HG03565 (cell line): ENCODE data around the gene DRD3.

Source experiments
- ATAC-seq: cut with Tn5 transposase; IDR thresholded peaks from one replicate; pipeline ENCODE4 v1.9.1; 2021; ENCODE audit warnings: mild to moderate bottlenecking, moderate library complexity; ENCODE audit not compliant: unreplicated experiment

Gene DRD3

GRCh38 chr3:114079761-114080160, 99.1 kb downstream of the DRD3 start:
- no peak for ATAC-seq

DNA sequence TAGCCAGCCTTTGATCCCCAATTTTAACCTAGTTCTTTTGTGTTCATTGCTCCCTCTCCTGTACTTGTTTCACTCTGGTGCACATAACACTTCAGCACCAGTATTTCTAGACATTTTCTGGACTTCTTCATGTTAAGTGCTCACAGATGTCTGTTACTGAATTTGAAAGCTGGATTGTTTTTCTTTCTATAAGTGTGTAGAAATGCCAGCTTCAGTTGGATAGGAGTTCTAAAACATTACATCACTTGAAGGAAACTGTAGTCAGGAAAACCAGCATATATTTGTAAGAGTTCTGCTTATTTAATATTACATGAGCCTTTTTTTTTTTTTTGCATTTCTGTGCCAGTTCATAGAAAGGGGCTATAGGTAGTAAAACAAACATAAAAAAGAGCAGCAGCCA, 100.7 kb downstream of the DRD3 start:
- ATAC-seq: no peak
